ENCODE measurements around the gene LRRC66.

LRRC66 gene

DNA sequence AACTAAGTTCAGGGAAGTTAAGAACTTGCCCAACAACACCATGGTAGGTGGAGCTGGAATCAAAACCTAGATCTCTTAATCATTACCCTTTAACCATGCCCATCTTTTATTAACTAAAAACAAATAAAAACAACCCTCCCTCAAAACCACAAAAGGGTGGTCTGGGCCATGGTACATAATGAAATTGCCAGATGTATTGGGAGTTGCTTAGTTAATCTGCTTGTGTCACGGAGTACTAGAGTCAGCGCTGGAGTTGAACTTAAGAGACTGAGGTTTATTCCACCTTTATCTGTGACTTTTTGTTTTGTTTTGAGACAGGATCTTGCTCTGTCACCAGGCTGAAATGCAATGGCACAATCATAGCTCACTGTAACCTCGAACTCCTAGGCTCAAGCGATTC is 13.3 kb downstream of the LRRC66 start:
- no peak for DNase-seq

DNA sequence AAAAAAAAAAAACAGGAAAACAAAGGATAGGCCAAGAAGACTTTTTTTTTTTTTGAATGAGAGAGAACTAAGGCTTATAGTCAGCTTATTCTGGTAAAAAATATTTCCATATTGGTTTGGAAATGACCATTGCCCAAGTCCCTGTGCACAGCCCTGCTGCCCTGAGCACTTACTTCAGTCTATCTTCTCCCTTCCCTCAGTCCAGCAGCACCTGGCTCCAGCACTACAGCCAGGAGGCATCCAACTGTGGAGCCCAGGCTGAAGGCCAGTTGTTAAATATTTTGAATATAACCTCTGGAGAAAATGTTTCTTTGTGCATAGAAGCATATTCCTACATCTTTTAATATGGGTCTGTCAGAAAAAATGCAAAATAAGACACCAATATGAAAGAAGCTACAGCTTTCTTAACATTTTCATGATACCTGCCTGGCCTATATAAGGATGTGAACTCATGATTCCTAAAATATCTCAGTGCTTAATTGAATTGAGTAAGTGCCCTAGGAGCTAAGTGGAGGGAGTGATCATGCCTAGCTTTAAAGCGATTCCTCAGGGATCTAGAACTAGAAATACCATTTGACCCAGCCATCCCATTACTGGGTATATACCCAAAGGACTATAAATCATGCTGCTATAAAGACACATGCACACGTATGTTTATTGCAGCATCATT is 14.4 kb downstream of the LRRC66 start:
- no peak for DNase-seq

DNA sequence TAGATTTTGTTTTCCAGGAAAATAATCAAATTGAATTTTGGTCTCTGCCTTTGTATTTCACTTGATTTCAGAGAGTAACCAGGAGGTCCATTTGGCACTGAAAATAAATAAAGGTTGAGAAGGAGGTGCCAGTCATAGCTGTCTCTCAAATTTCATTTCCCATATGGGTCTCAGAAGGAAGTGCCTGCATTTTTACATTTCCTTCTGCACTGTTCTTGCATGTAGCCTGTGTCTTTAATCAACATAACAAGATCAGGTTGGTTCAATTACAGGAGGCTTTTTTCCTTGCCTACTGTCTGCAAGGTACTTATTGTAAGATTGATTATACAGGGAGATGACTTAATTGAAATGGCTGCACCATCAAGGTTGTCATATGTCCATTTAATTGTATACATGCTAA is 15.7 kb downstream of the LRRC66 start:
- DNase-seq = no peak

DNA sequence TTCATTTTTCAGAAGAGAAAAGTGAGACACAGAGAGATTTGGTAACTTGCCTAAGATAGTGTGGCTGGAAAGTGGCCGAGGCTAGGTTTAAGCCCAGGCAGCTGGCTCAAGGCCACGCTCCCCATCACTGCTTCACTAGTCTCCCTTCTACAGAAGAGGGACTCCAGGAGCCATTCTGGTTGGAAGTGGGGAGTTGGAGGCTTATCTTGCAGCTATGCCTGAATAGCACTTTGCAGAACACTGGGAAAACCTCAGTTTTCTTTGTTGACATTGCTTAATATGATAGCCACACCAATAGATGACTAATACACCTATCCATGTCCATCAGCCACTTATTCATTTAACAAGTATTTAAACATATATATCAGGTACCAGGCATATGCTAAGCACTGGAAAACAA is 18.5 kb downstream of the LRRC66 start:
- DNase-seq = no peak

DNA sequence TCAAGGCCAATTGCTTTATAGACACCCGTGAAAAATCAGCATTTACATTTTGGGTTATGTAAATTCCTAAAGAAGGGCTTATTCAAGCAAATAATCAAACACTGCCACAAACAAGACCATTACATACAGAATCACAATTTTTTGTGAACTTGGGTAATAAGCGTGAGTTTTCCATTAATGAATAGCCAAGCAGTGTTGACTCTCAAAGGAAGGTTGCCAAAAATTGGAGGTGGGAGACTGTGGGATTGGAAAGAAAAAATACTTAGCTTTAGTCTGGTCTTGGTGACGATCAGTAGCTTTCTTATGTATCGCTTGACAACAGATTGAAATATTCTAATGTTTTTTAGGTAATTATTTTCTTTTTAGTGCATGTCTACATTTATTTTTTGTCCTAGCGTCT is 20.9 kb downstream of the LRRC66 start:
- DNase-seq = no peak

DNA sequence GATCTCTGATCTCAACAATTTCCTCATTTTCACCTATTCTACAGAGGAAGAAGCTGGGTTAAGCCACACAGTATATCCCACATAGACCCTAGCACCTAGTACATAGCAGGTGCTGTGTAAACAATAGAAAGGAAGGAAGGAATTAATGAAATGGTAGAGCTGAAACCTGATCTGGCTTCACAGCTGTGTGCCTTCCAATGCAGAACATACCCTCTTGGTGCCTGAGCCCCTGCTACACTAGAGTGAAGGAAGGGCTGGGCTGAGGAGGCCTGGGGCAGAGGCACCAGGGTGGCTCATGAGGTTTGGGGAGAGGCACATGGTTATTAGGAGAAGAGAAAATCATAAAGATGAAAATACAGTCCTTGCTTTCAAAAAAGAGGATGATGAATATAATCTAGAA is 21.3 kb downstream of the LRRC66 start:
- DNase-seq = no peak

DNA sequence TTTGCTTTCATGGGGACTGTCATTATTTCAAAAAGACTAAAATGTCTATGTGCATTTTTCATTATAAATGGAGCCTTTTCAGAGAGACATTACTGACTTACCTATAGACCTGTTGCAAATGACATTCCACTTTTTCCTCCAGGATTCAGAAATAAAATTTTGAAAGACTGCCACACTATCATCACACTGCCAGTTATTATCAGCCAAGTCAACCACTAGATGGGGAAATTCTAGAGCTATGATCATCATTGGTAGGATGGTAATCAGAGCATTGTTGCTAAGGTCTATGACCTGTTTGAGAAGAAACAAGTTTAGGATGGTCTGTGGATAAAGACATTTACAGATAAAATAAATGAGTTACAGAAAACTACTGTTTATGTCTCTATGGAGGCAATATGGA is 22.5 kb downstream of the LRRC66 start:
- DNase-seq = no peak

DNA sequence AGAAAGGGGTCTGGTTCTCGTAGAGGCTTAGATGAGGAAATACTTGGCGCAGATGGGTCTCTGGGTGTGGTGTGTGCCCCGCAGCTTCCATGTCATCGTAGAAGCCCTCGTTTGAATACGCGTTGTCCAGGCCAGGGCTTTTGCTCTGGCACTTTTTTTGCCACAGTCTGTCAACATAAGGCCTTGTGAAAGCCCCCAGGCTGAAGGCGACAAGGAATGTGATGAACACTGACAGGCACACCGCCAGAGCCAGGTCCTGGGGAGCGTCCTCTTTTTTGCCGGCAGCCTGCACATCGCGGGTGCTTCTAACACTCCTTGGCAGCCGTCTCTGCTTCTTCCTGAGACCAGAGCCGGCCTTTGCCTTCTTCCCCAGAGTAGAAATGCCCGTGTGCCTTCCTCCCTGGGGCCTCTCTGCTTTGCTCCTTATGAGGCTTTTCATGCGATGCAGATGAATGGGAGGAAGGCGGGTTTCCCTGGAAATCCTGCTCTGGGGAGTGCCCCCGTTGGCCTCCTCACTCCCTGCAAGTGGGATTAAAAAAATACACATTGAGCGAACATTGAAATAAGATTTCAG is 24.4 kb downstream of the LRRC66 start:
- no peak for DNase-seq

DNA sequence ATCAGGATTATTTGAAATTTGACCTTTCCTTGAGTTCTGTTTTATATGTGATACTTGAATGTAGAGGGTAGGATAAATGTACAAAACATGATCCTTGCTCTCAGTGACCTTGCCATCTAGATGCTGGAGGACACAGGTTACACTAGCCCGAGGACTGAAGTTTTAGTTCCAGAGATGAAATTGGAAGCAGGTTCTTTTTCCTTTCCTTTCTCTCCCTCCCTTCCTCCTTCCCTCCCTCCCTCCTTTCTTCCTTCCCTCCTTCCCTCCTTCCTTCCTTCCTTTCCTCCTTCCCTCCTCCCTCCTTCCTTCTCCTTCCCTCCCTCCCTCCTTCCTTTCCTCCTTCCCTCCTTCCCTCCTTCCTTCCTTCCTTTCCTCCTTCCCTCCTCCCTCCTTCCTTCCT is 54.3 kb downstream of the LRRC66 start:
- DNase-seq = no peak

DNA sequence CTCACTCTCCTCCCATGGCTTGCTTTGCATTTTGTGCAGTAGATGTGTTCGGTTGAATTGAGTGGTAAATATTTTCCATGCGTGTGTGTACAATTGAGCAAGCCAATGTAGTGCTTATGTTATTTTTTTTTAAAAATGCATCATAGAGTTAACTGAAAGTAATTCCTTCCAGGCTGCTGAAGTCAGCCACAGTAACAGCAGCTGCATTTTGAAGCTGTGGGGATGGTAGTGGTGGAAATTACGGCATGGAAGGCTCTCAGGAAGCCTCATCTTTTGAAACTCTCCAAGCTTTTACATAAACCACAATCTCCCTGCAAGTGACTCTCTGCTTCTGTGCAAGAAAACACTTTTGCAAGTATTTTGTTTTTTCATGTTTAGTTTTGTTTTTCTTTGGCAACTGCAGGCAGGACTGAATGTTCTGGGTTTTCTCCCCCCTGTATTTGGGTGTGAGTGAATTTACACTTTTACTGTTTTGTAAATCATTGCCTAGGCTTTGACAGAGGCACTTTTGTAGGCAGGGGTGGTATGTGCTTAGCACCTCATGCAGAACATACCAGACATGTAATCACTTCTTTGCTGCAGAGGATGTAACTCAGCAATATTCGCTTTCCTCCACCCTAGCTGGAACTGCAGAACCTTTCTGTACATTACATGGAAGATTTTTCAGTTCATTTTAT is 56.2 kb downstream of the LRRC66 start:
- no peak for DNase-seq

DNA sequence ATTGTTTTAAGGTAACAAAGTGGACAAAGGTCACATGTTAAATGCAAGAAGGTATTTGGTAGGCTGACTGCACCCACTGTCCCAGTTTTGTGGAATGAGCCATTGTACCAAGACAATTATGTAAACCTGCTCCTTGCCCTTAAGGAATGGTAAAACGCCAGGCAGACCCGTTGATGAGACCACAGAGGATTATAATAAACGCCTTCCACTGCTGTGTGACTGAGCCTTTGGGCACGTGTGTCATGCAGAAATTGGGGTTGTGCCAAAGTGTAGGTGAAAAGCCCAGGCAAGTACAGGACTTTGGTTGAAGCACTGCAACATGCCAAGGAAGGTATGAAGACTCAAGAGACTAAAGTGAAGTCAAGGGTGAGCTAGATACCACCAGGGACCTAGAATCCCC is 59.7 kb downstream of the LRRC66 start:
- no peak for DNase-seq

DNA sequence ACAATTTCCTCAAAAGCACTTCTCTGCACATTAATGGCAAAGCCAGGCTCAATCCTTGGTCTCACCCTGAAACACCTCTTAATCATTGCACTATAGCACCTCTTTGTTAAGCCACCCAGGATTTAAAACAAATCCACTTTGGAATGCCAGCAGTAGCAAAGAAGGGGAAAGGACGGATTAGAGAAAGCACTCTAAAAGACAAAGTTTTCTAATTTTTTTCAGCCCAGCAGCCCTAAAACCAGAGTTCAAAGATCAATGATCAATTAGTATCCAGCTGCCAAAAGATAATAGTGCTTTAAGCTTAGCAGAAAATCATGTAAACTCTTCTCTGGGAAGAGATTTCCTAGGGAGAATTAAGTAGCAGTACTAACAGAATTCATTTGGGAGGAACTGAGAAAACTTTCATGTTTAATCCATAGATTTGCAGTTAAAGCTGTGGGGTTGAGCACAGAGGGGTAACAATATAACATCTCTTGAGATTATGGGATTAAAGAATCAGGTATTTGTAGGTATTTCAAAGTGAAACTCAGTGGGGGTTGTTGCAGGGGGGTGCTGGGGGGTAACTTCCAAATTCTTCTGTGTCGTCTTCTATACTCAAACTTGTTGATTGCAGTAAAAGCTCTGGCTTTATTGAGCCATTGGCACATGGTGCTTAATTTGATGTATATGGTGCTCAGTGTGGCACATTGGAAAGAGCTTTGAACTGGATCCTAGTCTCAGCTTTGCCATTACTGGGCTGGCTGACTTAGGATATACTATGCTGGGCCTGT is 61.8 kb downstream of the LRRC66 start:
- DNase-seq = no peak

All from stimulated activated CD4-positive, alpha-beta T cell treated with anti-CD3 and anti-CD28 coated beads, Interleukin-4, amount 100 ng/mL, for 1 hour (primary cell).